ENCODE data around the gene RAPGEF3. TPM values are rescaled to one million over a fixed set of nuclear protein-coding genes. Genes with fewer than 3 reads are reported as not detected.

RAPGEF3 gene
- total and polyA plus RNA-seq, 3 experiments from 2014 or later = 0.15 to 1.1 (median 0.95) TPM

DNA sequence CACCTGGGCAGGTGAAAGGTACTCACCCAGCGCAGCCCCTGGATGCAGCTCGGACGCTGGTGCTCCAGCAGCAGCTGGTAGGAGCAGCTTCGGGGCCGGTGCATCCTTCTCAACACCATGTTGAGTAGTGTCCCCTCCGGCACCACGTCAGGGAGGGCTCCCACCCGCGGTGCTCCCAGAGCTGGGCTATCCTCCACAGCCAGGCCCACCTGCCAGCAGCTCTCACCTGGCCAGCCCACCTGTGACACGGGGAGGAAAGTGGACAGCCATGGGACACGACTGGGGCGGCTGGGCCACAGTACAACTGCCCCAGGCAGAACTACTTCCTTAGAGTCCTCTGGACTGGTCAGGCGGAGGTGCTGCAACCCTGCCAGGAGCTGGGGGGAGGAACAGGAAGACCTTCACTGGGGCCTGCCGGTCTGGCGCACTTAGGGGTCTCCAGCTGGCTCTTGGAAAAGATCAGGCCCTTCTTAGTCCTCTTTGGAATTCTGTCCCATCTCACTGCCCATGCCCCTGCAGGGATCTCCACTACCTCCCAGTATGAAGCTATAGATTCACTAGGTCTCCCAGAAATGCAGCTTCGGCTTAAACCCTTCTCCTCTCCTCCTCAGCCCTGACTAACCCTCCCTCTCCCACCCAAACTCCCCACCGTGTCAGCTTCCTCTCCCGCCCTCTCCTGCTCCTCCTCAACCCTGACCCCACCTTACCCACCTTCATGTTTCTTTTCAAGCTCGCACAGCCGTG, 668 bp downstream of the RAPGEF3 start:
- no peaks in the 10 kb centered on the region for H3K27me3 Mint-ChIP-seq
- Histone ChIP-seq H3K4me1 (ENCODE audit: insufficient read depth, low read length) (peaks cover 11% of the 10 kb centered on the region), H3K27ac (ENCODE audit: low read depth, low read length) (no peak overlapping the region), H3K9me3 (ENCODE audit: low read length) (no peaks in the 10 kb centered on the region), H3K27me3 (ENCODE audit: insufficient read depth, low read length, poor library complexity, severe bottlenecking) (no peaks in the 10 kb centered on the region), H3K4me3 (ENCODE audit: low read length) (no peak overlapping the region), H3K36me3 (ENCODE audit: insufficient read depth, low read length) (no peaks in the 10 kb centered on the region)
- DNase-seq = no peak
- peaks cover 11 to 31% (median 15%) of the 10 kb centered on the region in 3 donors for H3K4me1 Mint-ChIP-seq
- ChIA-PET CTCF (interaction anchor here (0.7 to 10.6 kb wide), 10 partner anchors 9 to 80 kb away, joined by 3 to 156 read pairs (median 16); partner anchors contain the start of genes RPAP3 and SLC48A1), POLR2A (interaction anchor here (0.9 to 1.3 kb wide), 4 partner anchors 8 to 15 kb away, joined by 3 to 5 read pairs (median 3); no protein-coding TSS in a partner anchor)
- H3K4me3 Mint-ChIP-seq = peak overlapping the region; percentile 58 to 90 (median 68)
- no peaks in the 10 kb centered on the region for H3K9me3 Mint-ChIP-seq
- H3K36me3 Mint-ChIP-seq = no peaks in the 10 kb centered on the region
- no peak overlapping the region for H3K27ac Mint-ChIP-seq

DNA sequence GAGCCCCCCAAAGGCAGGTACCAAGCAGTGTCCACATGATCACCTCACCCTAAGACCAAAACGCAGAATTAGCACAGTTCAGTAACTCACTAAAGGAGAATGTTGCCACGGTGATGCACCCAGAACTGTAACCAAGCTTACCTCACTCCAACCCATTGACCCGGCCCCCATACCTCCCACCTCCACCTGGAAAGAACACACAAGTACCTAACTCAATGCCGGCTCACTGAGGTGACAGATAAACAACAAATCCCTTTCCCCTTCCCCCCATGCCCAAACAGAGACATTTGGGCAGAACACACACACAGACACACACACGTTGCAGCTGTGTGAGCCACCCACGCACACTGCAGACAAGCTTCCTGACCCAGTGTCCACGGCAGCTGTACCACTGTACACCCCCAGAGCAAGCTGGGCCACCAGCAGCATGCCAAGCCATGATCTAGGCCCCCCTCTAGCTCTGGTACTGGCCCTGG, 1.3 kb downstream of the RAPGEF3 start:
- H3K4me3 Mint-ChIP-seq = peak overlapping the region in 5 of 7 donors; percentile 31 to 63 (median 47)
- Histone ChIP-seq H3K27me3 (ENCODE audit: insufficient read depth, low read length, poor library complexity, severe bottlenecking) (no peaks in the 10 kb centered on the region), H3K9me3 (ENCODE audit: low read length) (no peaks in the 10 kb centered on the region), H3K4me3 (ENCODE audit: low read length) (no peak overlapping the region), H3K4me1 (ENCODE audit: insufficient read depth, low read length) (peaks cover 11% of the 10 kb centered on the region), H3K27ac (ENCODE audit: low read depth, low read length) (no peak overlapping the region), H3K36me3 (ENCODE audit: insufficient read depth, low read length) (no peaks in the 10 kb centered on the region)
- H3K4me1 Mint-ChIP-seq = peaks cover 11 to 31% (median 15%) of the 10 kb centered on the region in 3 donors
- ChIA-PET CTCF (interaction anchor here (0.7 to 10.6 kb wide), 9 partner anchors 10 to 81 kb away, joined by 3 to 156 read pairs (median 18); partner anchors contain the start of genes RPAP3 and SLC48A1), POLR2A (interaction anchor here (1.2 kb wide), 1 partner anchor 9 kb away, joined by 3 read pairs; no protein-coding TSS in a partner anchor)
- DNase-seq = no peak
- H3K27ac Mint-ChIP-seq = peak overlapping the region in 4 of 8 donors; percentile 7 to 69 (median 58)
- no peaks in the 10 kb centered on the region for H3K9me3 Mint-ChIP-seq
- no peaks in the 10 kb centered on the region for H3K36me3 Mint-ChIP-seq
- H3K27me3 Mint-ChIP-seq = no peaks in the 10 kb centered on the region

DNA sequence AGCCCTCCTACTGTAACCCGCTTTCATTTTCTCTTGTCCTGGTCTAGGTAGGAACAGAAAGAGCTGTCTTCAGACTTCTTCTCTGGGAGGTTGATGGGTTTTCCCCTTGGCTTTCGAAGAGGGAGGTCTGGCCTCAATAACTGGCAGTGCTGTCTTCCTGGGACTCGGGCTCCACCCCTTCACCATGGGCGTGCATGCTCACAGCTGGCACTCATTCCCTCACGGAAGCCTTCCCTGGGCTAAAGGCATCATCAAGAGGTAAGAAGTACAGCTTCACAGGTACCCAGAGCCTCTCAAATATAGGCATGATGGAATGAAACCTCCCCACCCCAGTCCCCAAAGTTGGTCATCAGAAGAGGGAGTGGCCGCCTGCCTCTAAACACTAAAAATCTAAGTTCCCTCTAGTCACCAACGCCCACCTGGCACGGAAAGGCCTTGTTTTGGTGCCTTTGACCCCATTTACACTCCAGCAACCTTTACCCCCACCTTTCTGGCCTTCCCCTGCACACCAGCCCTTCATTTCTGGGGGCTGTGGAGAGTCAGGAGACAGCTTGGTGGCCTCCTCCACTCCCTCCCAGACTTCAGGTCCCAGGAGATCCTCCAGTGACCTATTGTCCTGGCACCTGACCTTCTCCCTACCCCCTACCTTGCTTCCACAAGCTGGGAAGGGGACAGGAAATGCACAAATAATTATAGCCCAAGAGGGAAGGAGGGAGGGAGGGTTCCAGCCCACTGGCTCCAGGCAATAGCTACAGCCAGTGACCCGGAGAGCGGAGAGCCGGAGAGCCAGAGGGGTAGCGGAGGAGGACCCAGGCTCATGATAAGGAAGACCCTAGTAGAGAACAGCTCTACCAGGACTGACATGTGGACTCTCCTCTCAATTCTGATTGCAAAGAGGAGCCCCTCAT, 2.8 kb downstream of the RAPGEF3 start:
- H3K27me3 Mint-ChIP-seq = no peaks in the 10 kb centered on the region
- H3K36me3 Mint-ChIP-seq = no peaks in the 10 kb centered on the region
- ChIA-PET POLR2A (no interaction called here), CTCF (interaction anchor here (1.3 to 10.6 kb wide), 7 partner anchors 12 to 80 kb away, joined by 3 to 156 read pairs (median 13); partner anchors contain the start of genes RPAP3 and SLC48A1)
- no peak overlapping the region for H3K4me3 ChIP-seq (ENCODE audit: low read length)
- H3K9me3 Mint-ChIP-seq = no peaks in the 10 kb centered on the region
- H3K27ac Mint-ChIP-seq = peak overlapping the region in 7 of 8 donors; percentile 0 to 69 (median 19)
- peaks cover 11 to 31% (median 15%) of the 10 kb centered on the region in 3 donors for H3K4me1 Mint-ChIP-seq
- H3K27me3 ChIP-seq (ENCODE audit: insufficient read depth, low read length, poor library complexity, severe bottlenecking) = no peaks in the 10 kb centered on the region
- peaks cover 11% of the 10 kb centered on the region for H3K4me1 ChIP-seq (ENCODE audit: insufficient read depth, low read length)
- no peaks in the 10 kb centered on the region for H3K36me3 ChIP-seq (ENCODE audit: insufficient read depth, low read length)
- no peaks in the 10 kb centered on the region for H3K9me3 ChIP-seq (ENCODE audit: low read length)
- DNase-seq = no peak
- peak overlapping the region in 6 of 7 donors; percentile 2 to 59 (median 26) for H3K4me3 Mint-ChIP-seq
- no peak overlapping the region for H3K27ac ChIP-seq (ENCODE audit: low read depth, low read length)

DNA sequence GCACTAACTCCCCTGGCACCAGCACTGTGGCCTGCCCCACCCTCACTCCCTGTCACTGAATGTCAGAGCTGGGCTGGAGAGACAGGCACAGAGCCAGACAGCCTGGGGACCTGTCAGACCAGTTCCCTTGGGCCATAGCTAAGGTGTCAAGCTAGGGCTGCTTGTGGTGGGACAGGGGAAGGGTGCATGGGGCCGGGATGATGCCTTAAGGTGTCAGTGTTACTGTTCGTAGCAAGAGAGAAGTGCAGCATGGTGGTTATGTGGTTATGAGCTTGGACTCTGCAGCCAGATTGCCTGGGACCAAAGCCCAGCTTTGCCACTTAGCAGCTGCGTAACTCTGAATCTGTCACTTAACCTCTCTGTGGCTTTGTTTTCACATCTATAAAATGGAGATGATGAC, 3.8 kb downstream of the RAPGEF3 start:
- Mint-ChIP-seq H3K9me3 (no peaks in the 10 kb centered on the region), H3K4me1 (peaks cover 11 to 31% (median 15%) of the 10 kb centered on the region in 3 donors), H3K36me3 (no peaks in the 10 kb centered on the region), H3K27me3 (peaks cover 0 to 1% of the 10 kb centered on the region in 2 donors), H3K4me3 (peak overlapping the region in 2 of 7 donors; percentile 35 to 49), H3K27ac (peak overlapping the region in 5 of 8 donors; percentile 5 to 48 (median 19))
- POLR2A ChIA-PET = no interaction called here
- Histone ChIP-seq H3K4me1 (ENCODE audit: insufficient read depth, low read length) (peaks cover 9% of the 10 kb centered on the region), H3K27me3 (ENCODE audit: insufficient read depth, low read length, poor library complexity, severe bottlenecking) (no peaks in the 10 kb centered on the region), H3K27ac (ENCODE audit: low read depth, low read length) (no peak overlapping the region), H3K4me3 (ENCODE audit: low read length) (no peak overlapping the region), H3K36me3 (ENCODE audit: insufficient read depth, low read length) (no peaks in the 10 kb centered on the region), H3K9me3 (ENCODE audit: low read length) (no peaks in the 10 kb centered on the region)
- no peak for DNase-seq
- CTCF ChIA-PET = interaction anchor here (1.4 to 10.6 kb wide), 7 partner anchors 8 to 81 kb away, joined by 3 to 156 read pairs (median 5); partner anchors contain the start of gene SLC48A1

DNA sequence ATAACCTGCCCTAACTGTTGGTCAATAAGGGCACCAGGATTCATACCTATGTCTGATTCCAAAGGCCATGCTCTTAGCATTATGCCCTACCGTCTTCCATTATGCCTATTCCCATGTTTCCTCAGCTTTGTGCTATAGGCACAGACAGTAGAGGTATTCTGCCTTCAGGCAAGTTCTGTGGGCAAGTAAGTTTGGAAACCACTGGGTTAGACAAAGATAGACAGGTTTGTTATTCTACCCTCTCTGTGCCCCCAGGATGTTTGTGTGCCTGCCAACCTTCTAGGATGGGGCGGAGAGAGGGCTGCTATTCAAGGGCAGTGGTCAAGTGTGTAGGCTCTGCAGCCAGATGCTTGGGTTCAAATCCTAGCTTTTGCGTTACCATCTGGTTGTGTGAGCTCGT, 4.6 kb downstream of the RAPGEF3 start:
- Mint-ChIP-seq H3K9me3 (no peaks in the 10 kb centered on the region), H3K27ac (peak overlapping the region in 2 of 8 donors; percentile 16 to 46), H3K36me3 (no peaks in the 10 kb centered on the region), H3K4me3 (no peak overlapping the region), H3K4me1 (peaks cover 11 to 31% (median 15%) of the 10 kb centered on the region in 3 donors), H3K27me3 (peaks cover 1 to 2% of the 10 kb centered on the region in 2 donors)
- H3K36me3 ChIP-seq (ENCODE audit: insufficient read depth, low read length) = no peaks in the 10 kb centered on the region
- no peak for DNase-seq
- CTCF ChIA-PET = interaction anchor here (1.4 to 10.6 kb wide), 4 partner anchors 9 to 39 kb away, joined by 3 to 156 read pairs (median 41); no protein-coding TSS in a partner anchor
- no peak overlapping the region for H3K27ac ChIP-seq (ENCODE audit: low read depth, low read length)
- H3K27me3 ChIP-seq (ENCODE audit: insufficient read depth, low read length, poor library complexity, severe bottlenecking) = no peaks in the 10 kb centered on the region
- H3K4me1 ChIP-seq (ENCODE audit: insufficient read depth, low read length) = peaks cover 1% of the 10 kb centered on the region
- H3K4me3 ChIP-seq (ENCODE audit: low read length) = no peak overlapping the region
- POLR2A ChIA-PET = no interaction called here
- H3K9me3 ChIP-seq (ENCODE audit: low read length) = no peaks in the 10 kb centered on the region

DNA sequence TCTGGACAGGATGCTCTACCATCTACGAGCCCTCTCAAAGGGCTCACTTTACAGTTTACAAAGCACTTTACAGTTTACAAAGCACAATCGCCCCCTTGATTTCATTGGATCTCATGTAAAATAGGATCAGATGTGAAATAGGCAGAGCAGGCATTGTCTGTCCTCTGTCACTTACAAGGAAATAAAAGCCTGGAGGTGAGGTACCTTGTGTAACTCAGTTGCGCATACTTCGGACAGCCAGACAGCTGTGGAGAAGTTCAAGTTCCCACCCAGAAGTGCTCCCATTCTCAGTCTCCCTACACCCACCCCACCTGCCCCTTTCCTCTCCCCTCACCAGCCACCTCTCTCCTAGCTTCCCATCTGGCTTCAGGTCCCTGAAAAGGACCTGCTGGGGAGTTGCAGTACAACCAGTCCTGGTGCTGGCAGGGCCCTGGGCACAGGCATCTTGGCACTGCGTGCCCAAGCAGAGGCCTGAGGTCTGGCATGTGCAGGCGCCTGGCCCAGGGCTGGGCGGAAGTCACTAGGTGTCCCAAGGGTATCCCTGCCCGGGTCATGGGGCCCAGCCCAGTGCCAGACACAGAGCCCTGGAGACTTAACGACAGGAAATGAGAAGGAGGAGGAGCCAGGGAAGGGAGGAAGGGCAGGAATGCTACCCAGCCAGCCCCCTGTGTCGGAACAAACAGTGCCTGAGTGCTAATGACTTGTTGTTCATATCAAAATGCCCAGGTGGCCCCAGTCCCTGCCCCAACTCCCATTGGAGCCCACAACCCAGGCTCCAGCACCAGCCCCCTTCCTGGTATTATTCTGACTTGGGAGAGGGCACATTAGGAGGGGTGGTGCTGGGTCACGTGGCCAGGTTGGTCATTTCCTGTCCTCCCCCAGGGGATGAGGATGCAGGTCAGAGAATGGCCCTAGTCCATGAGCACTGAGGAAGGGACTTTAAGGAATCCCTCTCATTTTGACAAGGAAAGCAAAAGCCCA, 5.4 kb downstream of the RAPGEF3 start:
- DNase-seq = no peak
- no peaks in the 10 kb centered on the region for H3K36me3 Mint-ChIP-seq
- no peaks in the 10 kb centered on the region for H3K9me3 Mint-ChIP-seq
- Histone ChIP-seq H3K4me1 (ENCODE audit: insufficient read depth, low read length) (no peaks in the 10 kb centered on the region), H3K27me3 (ENCODE audit: insufficient read depth, low read length, poor library complexity, severe bottlenecking) (no peaks in the 10 kb centered on the region), H3K4me3 (ENCODE audit: low read length) (no peak overlapping the region), H3K9me3 (ENCODE audit: low read length) (no peaks in the 10 kb centered on the region), H3K27ac (ENCODE audit: low read depth, low read length) (no peak overlapping the region), H3K36me3 (ENCODE audit: insufficient read depth, low read length) (no peaks in the 10 kb centered on the region)
- peaks cover 3 to 5% of the 10 kb centered on the region in 2 donors for H3K27me3 Mint-ChIP-seq
- no peak overlapping the region for H3K4me3 Mint-ChIP-seq
- H3K4me1 Mint-ChIP-seq = peaks cover 11 to 29% (median 15%) of the 10 kb centered on the region in 3 donors
- POLR2A ChIA-PET = no interaction called here
- CTCF ChIA-PET = interaction anchor here (1.8 to 10.6 kb wide), 4 partner anchors 9 to 14 kb away, joined by 4 to 156 read pairs (median 43); no protein-coding TSS in a partner anchor
- peak overlapping the region in 1 of 8 donors; percentile 52 for H3K27ac Mint-ChIP-seq

DNA sequence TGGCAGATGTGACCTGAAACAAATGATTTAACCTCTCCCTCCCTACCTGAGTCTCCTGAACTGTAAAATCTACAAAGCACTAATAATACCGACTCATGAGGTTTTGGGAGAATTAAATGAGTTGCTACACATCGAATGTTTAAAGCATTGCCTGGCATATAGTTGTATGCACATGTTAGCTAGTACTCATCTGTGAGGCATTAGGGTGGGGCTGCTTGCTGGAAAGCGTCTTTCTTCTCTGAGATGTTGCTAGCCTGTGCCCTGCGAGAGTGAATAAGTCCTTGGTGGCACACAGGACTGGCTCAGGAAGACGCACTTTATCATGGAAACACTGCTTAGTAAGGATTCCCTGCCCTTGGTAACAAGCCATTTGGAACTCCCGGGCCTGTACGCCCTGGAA, 6.1 kb downstream of the RAPGEF3 start:
- POLR2A ChIA-PET = no interaction called here

More for the DNA sequence above, 6.1 kb downstream of the RAPGEF3 start:
- no peak for DNase-seq
- Mint-ChIP-seq H3K4me3 (no peak overlapping the region), H3K27ac (peak overlapping the region in 1 of 8 donors; percentile 52), H3K27me3 (peaks cover 3 to 5% of the 10 kb centered on the region in 2 donors), H3K36me3 (no peaks in the 10 kb centered on the region), H3K4me1 (peaks cover 11 to 22% (median 15%) of the 10 kb centered on the region in 3 donors), H3K9me3 (no peaks in the 10 kb centered on the region)
- no peak overlapping the region for H3K27ac ChIP-seq (ENCODE audit: low read depth, low read length)
- H3K4me1 ChIP-seq (ENCODE audit: insufficient read depth, low read length) = no peaks in the 10 kb centered on the region
- no peaks in the 10 kb centered on the region for H3K9me3 ChIP-seq (ENCODE audit: low read length)
- H3K36me3 ChIP-seq (ENCODE audit: insufficient read depth, low read length) = no peaks in the 10 kb centered on the region
- CTCF ChIA-PET = interaction anchor here (1.8 kb wide), 1 partner anchor 10 kb away, joined by 8 read pairs; no protein-coding TSS in a partner anchor
- H3K27me3 ChIP-seq (ENCODE audit: insufficient read depth, low read length, poor library complexity, severe bottlenecking) = peaks cover 2% of the 10 kb centered on the region
- no peak overlapping the region for H3K4me3 ChIP-seq (ENCODE audit: low read length)

All from CD8-positive, alpha-beta memory T cell (primary cell).